ENCODE measurements around the gene ITGA5. TPM values are rescaled to one million over a fixed set of nuclear protein-coding genes. Genes with fewer than 3 reads are reported as not detected.

ITGA5 gene
- total RNA-seq, 1 experiment from 2014 or later = 96.8 TPM

DNA sequence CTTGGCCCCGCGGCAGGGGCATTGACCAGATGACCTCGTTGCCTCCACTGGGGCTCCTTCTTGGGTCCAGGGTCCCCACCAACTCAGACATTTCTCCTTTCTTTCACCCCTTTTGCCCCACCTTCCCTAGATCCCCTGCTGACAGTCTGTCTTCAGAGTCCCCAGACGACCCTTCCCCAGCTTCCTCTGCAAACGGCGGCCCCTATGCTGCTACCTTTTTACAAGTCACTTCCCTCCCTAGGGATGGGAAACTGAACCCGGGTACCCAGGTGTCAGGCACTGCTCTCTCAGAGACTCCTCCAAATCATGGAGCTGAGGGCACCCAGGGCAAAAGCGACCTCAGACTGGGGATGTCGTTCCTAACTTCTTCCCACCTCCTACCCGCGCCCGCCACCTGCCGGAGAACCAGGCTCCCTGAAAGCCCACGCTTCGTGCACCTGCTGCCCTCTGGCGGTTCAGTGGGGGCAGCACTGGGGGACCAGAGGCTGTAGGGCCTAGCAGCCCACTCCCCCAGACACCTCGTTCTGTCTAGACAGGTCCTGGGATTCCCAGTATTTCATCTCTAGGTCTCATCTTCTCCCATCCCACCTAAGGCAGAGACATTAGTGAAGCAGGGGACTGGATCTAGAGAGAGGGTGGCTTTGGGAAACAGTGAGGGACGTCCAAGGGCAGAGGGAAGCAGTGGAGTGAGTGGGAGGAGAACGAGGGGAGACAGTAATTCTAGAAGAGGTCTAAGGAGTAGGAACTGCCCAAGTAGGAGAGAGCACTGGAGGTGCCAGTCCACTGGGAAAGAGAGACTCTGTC, 39.5 kb downstream of the ITGA5 start:
- no TSS peak for BruUV-seq (replicated peaks)
- H3K27me3 ChIP-seq (replicated peaks; ENCODE audit: insufficient read depth, low read depth, low read length, poor library complexity) = no peaks in the 10 kb centered on the region
- no peak for TF ChIP-seq EZH2 (IDR thresholded peaks at IDR 0.05; ENCODE audit: borderline replicate concordance, low read depth, low read length, poor library complexity, severe bottlenecking)
- TF ChIP-seq, protein P1, sequence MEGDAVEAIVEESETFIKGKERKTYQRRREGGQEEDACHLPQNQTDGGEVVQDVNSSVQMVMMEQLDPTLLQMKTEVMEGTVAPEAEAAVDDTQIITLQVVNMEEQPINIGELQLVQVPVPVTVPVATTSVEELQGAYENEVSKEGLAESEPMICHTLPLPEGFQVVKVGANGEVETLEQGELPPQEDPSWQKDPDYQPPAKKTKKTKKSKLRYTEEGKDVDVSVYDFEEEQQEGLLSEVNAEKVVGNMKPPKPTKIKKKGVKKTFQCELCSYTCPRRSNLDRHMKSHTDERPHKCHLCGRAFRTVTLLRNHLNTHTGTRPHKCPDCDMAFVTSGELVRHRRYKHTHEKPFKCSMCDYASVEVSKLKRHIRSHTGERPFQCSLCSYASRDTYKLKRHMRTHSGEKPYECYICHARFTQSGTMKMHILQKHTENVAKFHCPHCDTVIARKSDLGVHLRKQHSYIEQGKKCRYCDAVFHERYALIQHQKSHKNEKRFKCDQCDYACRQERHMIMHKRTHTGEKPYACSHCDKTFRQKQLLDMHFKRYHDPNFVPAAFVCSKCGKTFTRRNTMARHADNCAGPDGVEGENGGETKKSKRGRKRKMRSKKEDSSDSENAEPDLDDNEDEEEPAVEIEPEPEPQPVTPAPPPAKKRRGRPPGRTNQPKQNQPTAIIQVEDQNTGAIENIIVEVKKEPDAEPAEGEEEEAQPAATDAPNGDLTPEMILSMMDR (conservative IDR thresholded peaks at IDR 0.05; ENCODE audit: low read depth, low read length) = peak; percentile 100
- peak overlapping the region; percentile 39 for H3K4me3 ChIP-seq (ENCODE audit: low read depth, low read length, poor library complexity, severe bottlenecking)
- CTCF ChIA-PET = interaction anchor here (0.5 to 1.9 kb wide), 16 partner anchors 9 to 943 kb away, joined by 3 to 33 read pairs (median 4); partner anchors contain the start of genes HOXC10 and HOXC13
- H3K27ac ChIP-seq (ENCODE audit: low read depth, low read length, poor library complexity, severe bottlenecking) = no peak overlapping the region
- no peaks in the 10 kb centered on the region for H3K36me3 ChIP-seq (ENCODE audit: insufficient read depth, low read length, poor library complexity, severe bottlenecking)
- peak; percentile 95 for DNase-seq (ENCODE audit: low spot score)
- intact Hi-C loops (cut with micrococcal nuclease; ENCODE audit: unreplicated experiment) = loop anchor here (1.0 to 10.0 kb wide), 2 partner anchors 8 to 395 kb away; partner anchors contain the start of gene HOXC10
- peaks cover 12% of the 10 kb centered on the region for H3K4me1 ChIP-seq (ENCODE audit: insufficient read depth, low read length, poor library complexity, severe bottlenecking)
- no peaks in the 10 kb centered on the region for H3K9me3 ChIP-seq (ENCODE audit: low read depth, low read length, poor library complexity, severe bottlenecking)
- POLR2A ChIA-PET (ENCODE audit: low non-redundant PET) = interaction anchor here (0.6 kb wide), 2 partner anchors 11 to 637 kb away, joined by 3 to 5 read pairs; no protein-coding TSS in a partner anchor

DNA sequence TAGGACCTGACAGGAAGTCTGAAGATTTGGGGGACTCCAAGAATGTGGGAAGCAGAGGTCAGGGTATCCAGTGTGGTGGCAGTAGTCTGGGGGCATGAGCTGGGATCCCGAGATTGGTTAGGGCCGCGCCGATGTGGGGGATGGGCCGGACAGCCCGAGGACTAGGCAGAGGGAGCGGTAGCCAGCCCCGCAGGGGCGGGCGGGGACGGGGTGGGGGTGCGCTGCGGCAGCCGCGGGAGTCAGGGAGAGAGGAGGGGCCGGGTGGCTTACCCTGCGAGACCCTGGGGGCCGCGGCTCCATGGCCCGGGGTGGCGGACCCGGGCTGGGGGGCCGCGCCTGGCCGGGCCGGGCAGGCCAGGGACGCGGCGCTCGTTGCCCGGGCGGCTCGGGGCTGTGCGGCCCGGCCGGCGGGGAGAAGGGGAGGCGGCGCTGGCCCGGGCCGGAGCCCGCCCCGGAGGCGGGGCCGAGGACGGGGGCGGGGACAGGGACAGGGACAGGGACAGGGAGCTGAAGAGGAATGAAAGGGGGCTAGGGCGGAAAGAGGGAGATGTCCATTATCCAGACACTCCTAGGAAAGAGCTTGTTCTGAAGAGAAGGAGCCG, 40.2 kb downstream of the ITGA5 start:
- DNase-seq (ENCODE audit: low spot score) = peak; percentile 68
- H3K27ac ChIP-seq (ENCODE audit: low read depth, low read length, poor library complexity, severe bottlenecking) = no peak overlapping the region
- CTCF ChIA-PET = interaction anchor here (0.6 to 1.9 kb wide), 14 partner anchors 8 to 943 kb away, joined by 3 to 33 read pairs (median 4); partner anchors contain the start of genes HOXC10 and HOXC13

More for the DNA sequence above, 40.2 kb downstream of the ITGA5 start:
- H3K36me3 ChIP-seq (ENCODE audit: insufficient read depth, low read length, poor library complexity, severe bottlenecking) = no peaks in the 10 kb centered on the region
- intact Hi-C loops (cut with micrococcal nuclease; ENCODE audit: unreplicated experiment) = loop anchor here (1.0 to 10.0 kb wide), 2 partner anchors 8 to 394 kb away; partner anchors contain the start of gene HOXC10
- BruUV-seq (replicated peaks) = no TSS peak
- TF ChIP-seq, protein P1 (conservative IDR thresholded peaks at IDR 0.05; ENCODE audit: low read depth, low read length) = no peak
- TF ChIP-seq EZH2 (IDR thresholded peaks at IDR 0.05; ENCODE audit: borderline replicate concordance, low read depth, low read length, poor library complexity, severe bottlenecking) = no peak
- peak overlapping the region; percentile 39 for H3K4me3 ChIP-seq (ENCODE audit: low read depth, low read length, poor library complexity, severe bottlenecking)
- H3K27me3 ChIP-seq (replicated peaks; ENCODE audit: insufficient read depth, low read depth, low read length, poor library complexity) = no peaks in the 10 kb centered on the region
- peaks cover 17% of the 10 kb centered on the region for H3K4me1 ChIP-seq (ENCODE audit: insufficient read depth, low read length, poor library complexity, severe bottlenecking)
- H3K9me3 ChIP-seq (ENCODE audit: low read depth, low read length, poor library complexity, severe bottlenecking) = no peaks in the 10 kb centered on the region
- POLR2A ChIA-PET (ENCODE audit: low non-redundant PET) = interaction anchor here (0.6 kb wide), 1 partner anchor 638 kb away, joined by 5 read pairs; no protein-coding TSS in a partner anchor

Data from A673 (cell line).